Mesenchymal stem cell (in vitro differentiated cells and primary cell): ENCODE data around the gene CACNA1C.

Source experiments
- DNase-seq: peaks from one replicate; pipeline ENCODE4 v3.0.0-alpha.2; 2013
- H2AFZ ChIP-seq: one replicate; pipeline ENCODE4 v1.6.1; 2013; ENCODE audit warnings: low read depth, mild to moderate bottlenecking, control low read depth, inconsistent platforms, low read length, moderate library complexity
- H2AK5ac ChIP-seq: 2 replicates; pipeline ENCODE4 v1.6.1; 2013; ENCODE audit warnings: low read length, moderate library complexity, mild to moderate bottlenecking, inconsistent platforms; ENCODE audit not compliant: severe bottlenecking
- H2BK120ac ChIP-seq: one replicate; pipeline ENCODE4 v1.6.1; 2013; ENCODE audit warnings: low read depth, mild to moderate bottlenecking, inconsistent platforms, low read length, moderate library complexity
- H2BK12ac ChIP-seq, 2 experiments: one replicate each; pipeline ENCODE4 v1.6.1; 2013; ENCODE audit warnings: inconsistent platforms in 2 of 2, low read length in 2 of 2, mild to moderate bottlenecking in 2 of 2, moderate library complexity in 2 of 2, control low read depth in 1 of 2
- H2BK15ac ChIP-seq: one replicate; pipeline ENCODE4 v1.6.1; 2013; ENCODE audit warnings: mild to moderate bottlenecking, low read depth, inconsistent platforms; ENCODE audit not compliant: poor library complexity, severe bottlenecking
- H2BK5ac ChIP-seq: 2 replicates; pipeline ENCODE4 v1.6.1; 2013; ENCODE audit warnings: low read depth, mild to moderate bottlenecking, low read length, control low read depth, inconsistent platforms; ENCODE audit not compliant: poor library complexity, severe bottlenecking
- H3K14ac ChIP-seq, 2 experiments: one replicate each; pipeline ENCODE4 v1.6.1; 2013; ENCODE audit warnings: inconsistent platforms in 2 of 2, low read length in 2 of 2, control low read depth in 1 of 2, mild to moderate bottlenecking in 1 of 2, moderate library complexity in 1 of 2
- H3K18ac ChIP-seq, 2 experiments: one replicate each; pipeline ENCODE4 v1.6.1; 2013; ENCODE audit warnings: inconsistent platforms in 2 of 2, low read length in 2 of 2, control low read depth in 1 of 2, low read depth in 1 of 2, mild to moderate bottlenecking in 1 of 2
- H3K23ac ChIP-seq, 2 experiments: one replicate each; pipeline ENCODE4 v1.6.1; 2013; ENCODE audit warnings: inconsistent platforms in 2 of 2, low read length in 2 of 2, mild to moderate bottlenecking in 2 of 2, moderate library complexity in 2 of 2, control low read depth in 1 of 2
- H3K27ac ChIP-seq: 2 replicates; pipeline ENCODE4 v1.5.1; 2013; ENCODE audit warnings: mild to moderate bottlenecking, moderate library complexity, low read length, control low read depth, inconsistent platforms; ENCODE audit not compliant: poor library complexity, severe bottlenecking
- H3K27me3 ChIP-seq, 2 experiments: 2 replicates each; pipeline versions ENCODE4 v1.6.1 to v1.7.0; 2013; ENCODE audit warnings: low read length in 2 of 2, mild to moderate bottlenecking in 2 of 2, moderate library complexity in 2 of 2, control low read depth in 1 of 2, inconsistent platforms in 1 of 2; ENCODE audit not compliant: control insufficient read depth in 1 of 2, insufficient read depth in 1 of 2
- H3K36me3 ChIP-seq, 2 experiments: 2 replicates each; pipeline versions ENCODE4 v1.6.1 to v1.7.0; 2013; ENCODE audit warnings: low read length in 2 of 2, control low read depth in 1 of 2, inconsistent platforms in 1 of 2, low read depth in 1 of 2, mild to moderate bottlenecking in 1 of 2; ENCODE audit not compliant: insufficient read depth in 2 of 2, control insufficient read depth in 1 of 2
- H3K4ac ChIP-seq, 2 experiments: one replicate each; pipeline ENCODE4 v1.6.1; 2013; ENCODE audit warnings: inconsistent platforms in 2 of 2, low read length in 2 of 2, mild to moderate bottlenecking in 2 of 2, moderate library complexity in 2 of 2, control low read depth in 1 of 2, low read depth in 1 of 2
- H3K4me1 ChIP-seq: 2 replicates; pipeline ENCODE4 v1.6.1; 2013; ENCODE audit warnings: low read depth, low read length, control low read depth; ENCODE audit not compliant: control insufficient read depth, insufficient read depth
- H3K4me2 ChIP-seq: 2 replicates; pipeline ENCODE4 v1.6.1; 2013; ENCODE audit warnings: low read length, mild to moderate bottlenecking, inconsistent platforms; ENCODE audit not compliant: poor library complexity, severe bottlenecking
- H3K4me3 ChIP-seq, 2 experiments: 2 replicates each; pipeline versions ENCODE4 v1.5.1 to v1.7.0; 2013; ENCODE audit warnings: low read length in 2 of 2, mild to moderate bottlenecking in 2 of 2, control low read depth in 1 of 2, low read depth in 1 of 2; ENCODE audit not compliant: insufficient read depth in 1 of 2
- H3K79me1 ChIP-seq: replicated peaks from 2 replicates; pipeline ENCODE4 v1.6.1; 2013; ENCODE audit warnings: mild to moderate bottlenecking, control low read depth, low read length, inconsistent platforms; ENCODE audit not compliant: poor library complexity, severe bottlenecking
- H3K9ac ChIP-seq: 2 replicates; pipeline ENCODE4 v1.7.0; 2013; ENCODE audit warnings: mild to moderate bottlenecking, low read length, moderate library complexity
- H3K9me3 ChIP-seq: 2 replicates; pipeline ENCODE4 v1.7.0; 2013; ENCODE audit warnings: mild to moderate bottlenecking, low read length; ENCODE audit not compliant: control insufficient read depth
- H4K8ac ChIP-seq: one replicate; pipeline ENCODE4 v1.6.1; 2013; ENCODE audit warnings: inconsistent platforms, mild to moderate bottlenecking, low read length, moderate library complexity
- H4K91ac ChIP-seq: one replicate; pipeline ENCODE4 v1.6.1; 2013; ENCODE audit warnings: mild to moderate bottlenecking, low read length, inconsistent platforms
- WGBS: methylation state at CpG from one replicate; pipeline ENCODE4 v1.1.7; 2013; ENCODE audit warnings: mixed read lengths; 5-methylcytosine and 5-hydroxymethylcytosine counted together

Gene CACNA1C

DNA sequence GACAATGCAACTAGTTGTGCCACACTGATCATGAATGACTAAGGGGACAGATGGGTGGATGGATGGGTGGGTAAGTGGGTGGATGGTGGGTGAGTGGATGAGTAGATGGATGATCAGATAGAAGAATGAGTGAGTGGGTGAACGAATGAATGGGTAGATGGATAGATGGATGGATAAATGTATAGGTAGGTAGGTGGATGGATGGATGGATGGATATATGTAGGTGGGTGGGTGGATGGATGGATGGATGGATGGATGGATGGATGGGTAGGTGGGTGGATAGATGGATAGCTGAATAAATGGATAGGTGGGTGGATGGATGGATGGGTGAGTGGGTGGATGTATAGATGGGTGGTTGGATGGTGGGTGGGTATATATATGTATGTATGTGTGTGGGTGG is 393.2 kb downstream of the CACNA1C start:
- whole genome bisulfite sequencing: 76% methylated on average over 1 of the region's 1 CpG
- Histone ChIP-seq H3K9ac (no peak overlapping the region), H3K4ac (no peak overlapping the region), H3K4me1 (no peaks in the 10 kb centered on the region), H3K18ac (no peak overlapping the region), H2AK5ac (no peak overlapping the region), H3K4me2 (no peak overlapping the region), H2AFZ (no peak overlapping the region), H2BK15ac (no peak overlapping the region), H4K91ac (no peak overlapping the region), H3K23ac (no peak overlapping the region), H2BK120ac (no peak overlapping the region), H3K4me3 (no peak overlapping the region), H3K14ac (no peak overlapping the region), H3K9me3 (no peaks in the 10 kb centered on the region), H3K27ac (no peak overlapping the region), H2BK5ac (no peak overlapping the region), H3K79me1 (no peaks in the 10 kb centered on the region), H3K27me3 (peaks cover 0 to 12% of the 10 kb centered on the region in 2 experiments), H3K36me3 (peaks cover 0 to 9% of the 10 kb centered on the region in 2 experiments), H4K8ac (no peak overlapping the region), H2BK12ac (no peak overlapping the region)
- DNase-seq: no peak

DNA sequence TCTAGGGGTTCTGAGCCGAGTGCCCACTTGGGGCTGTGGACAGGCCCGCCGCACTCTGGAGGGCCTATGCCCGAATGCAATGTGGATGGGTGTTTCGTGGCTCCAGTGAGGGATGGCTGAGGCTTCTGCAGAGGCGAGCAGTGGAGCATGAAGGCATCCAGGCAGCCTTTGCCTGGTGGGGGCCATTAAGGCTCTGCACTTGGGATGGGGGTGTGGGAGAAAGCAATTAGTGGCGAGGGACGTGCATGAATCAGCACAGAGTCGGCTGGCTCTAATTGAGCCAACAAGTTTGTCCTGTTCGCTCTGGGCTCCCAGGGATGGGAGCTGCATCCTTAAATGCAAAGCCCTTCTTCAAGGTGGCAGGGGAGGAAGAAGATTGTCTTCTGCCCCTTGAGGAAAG is 395.1 kb downstream of the CACNA1C start:
- H3K14ac ChIP-seq: no peak overlapping the region
- H3K36me3 ChIP-seq: peaks cover 0 to 9% of the 10 kb centered on the region in 2 experiments
- no peak for DNase-seq
- H2AFZ ChIP-seq: no peak overlapping the region
- H2BK12ac ChIP-seq: no peak overlapping the region
- H2AK5ac ChIP-seq: no peak overlapping the region
- H3K4me1 ChIP-seq: no peaks in the 10 kb centered on the region
- no peak overlapping the region for H3K23ac ChIP-seq
- H3K4me2 ChIP-seq: no peak overlapping the region
- WGBS: 76% methylated on average over 10 of the region's 10 CpGs
- no peak overlapping the region for H3K9ac ChIP-seq
- H2BK120ac ChIP-seq: no peak overlapping the region
- H3K18ac ChIP-seq: no peak overlapping the region
- H3K4me3 ChIP-seq: no peak overlapping the region
- H4K91ac ChIP-seq: no peak overlapping the region
- H3K4ac ChIP-seq: no peak overlapping the region
- no peak overlapping the region for H4K8ac ChIP-seq
- peaks cover 0 to 12% of the 10 kb centered on the region in 2 experiments for H3K27me3 ChIP-seq
- H3K79me1 ChIP-seq: no peaks in the 10 kb centered on the region
- no peak overlapping the region for H2BK5ac ChIP-seq
- H3K27ac ChIP-seq: no peak overlapping the region
- no peak overlapping the region for H2BK15ac ChIP-seq
- H3K9me3 ChIP-seq: no peaks in the 10 kb centered on the region

DNA sequence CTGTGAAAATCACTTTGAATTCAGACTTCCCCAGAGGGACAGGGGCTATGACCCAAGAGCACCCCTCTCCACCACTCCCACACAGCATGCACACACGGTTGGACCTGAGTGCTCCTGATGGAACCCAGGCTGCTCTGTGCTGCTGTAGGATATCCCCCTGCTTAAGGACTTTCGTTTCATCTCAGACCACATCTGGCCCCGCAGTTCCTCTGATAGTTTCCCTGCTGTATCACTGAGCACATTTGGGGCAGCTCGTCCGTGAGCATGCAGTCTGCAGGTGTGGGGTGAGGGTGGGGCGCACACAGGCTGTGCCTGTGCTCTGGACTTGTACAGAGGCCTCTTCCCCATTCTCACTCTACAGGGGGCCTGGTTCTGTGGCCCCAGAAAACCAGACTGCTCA is 396.8 kb downstream of the CACNA1C start:
- H2AFZ ChIP-seq: no peak overlapping the region
- no peaks in the 10 kb centered on the region for H3K4me1 ChIP-seq
- H4K91ac ChIP-seq: no peak overlapping the region
- H2AK5ac ChIP-seq: no peak overlapping the region
- no peak overlapping the region for H3K4ac ChIP-seq
- no peak for DNase-seq
- peaks cover 0 to 9% of the 10 kb centered on the region in 2 experiments for H3K36me3 ChIP-seq
- 88% methylated on average over 5 of the region's 6 CpGs for WGBS
- no peak overlapping the region for H3K4me3 ChIP-seq
- H3K23ac ChIP-seq: no peak overlapping the region
- no peaks in the 10 kb centered on the region for H3K9me3 ChIP-seq
- H4K8ac ChIP-seq: no peak overlapping the region
- no peak overlapping the region for H2BK5ac ChIP-seq
- H2BK15ac ChIP-seq: no peak overlapping the region
- no peak overlapping the region for H3K4me2 ChIP-seq
- H2BK12ac ChIP-seq: no peak overlapping the region
- no peak overlapping the region for H3K18ac ChIP-seq
- no peaks in the 10 kb centered on the region for H3K79me1 ChIP-seq
- H3K9ac ChIP-seq: no peak overlapping the region
- H3K14ac ChIP-seq: no peak overlapping the region
- H3K27me3 ChIP-seq: peaks cover 0 to 5% of the 10 kb centered on the region in 2 experiments
- no peak overlapping the region for H3K27ac ChIP-seq
- no peak overlapping the region for H2BK120ac ChIP-seq

DNA sequence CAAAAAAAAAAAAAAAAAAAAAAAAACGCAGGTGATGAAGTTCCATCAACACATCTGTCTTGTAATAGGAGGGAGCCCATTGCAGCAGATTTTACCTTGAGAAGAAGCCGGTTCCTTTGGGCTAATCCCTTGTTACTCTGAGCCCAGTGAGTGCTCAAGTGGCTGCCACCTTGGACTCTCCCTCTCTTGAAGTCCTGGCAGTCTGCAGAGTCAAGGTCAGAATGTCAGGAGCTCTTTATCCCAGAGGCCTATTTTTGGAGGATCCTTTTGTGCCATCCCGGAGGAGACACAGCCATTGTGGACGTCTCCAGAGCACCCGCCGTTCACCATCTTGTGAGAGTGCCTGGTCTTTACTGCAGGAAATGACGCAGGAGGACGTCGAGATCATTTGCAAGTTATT is 397.8 kb downstream of the CACNA1C start:
- Histone ChIP-seq H3K9ac (no peak overlapping the region), H2BK12ac (no peak overlapping the region), H4K8ac (no peak overlapping the region), H3K9me3 (no peaks in the 10 kb centered on the region), H3K4me2 (no peak overlapping the region), H2BK15ac (no peak overlapping the region), H3K4me1 (no peaks in the 10 kb centered on the region), H3K27ac (no peak overlapping the region), H2AK5ac (no peak overlapping the region), H4K91ac (no peak overlapping the region), H2BK5ac (no peak overlapping the region), H3K23ac (no peak overlapping the region), H2AFZ (no peak overlapping the region), H3K18ac (no peak overlapping the region), H3K14ac (peak overlapping the region in 1 of 2 experiments; percentile 46), H3K27me3 (no peaks in the 10 kb centered on the region), H3K36me3 (peaks cover 0 to 9% of the 10 kb centered on the region in 2 experiments), H3K79me1 (no peaks in the 10 kb centered on the region), H3K4me3 (no peak overlapping the region), H2BK120ac (no peak overlapping the region), H3K4ac (no peak overlapping the region)
- 68% methylated on average over 9 of the region's 9 CpGs for WGBS
- DNase-seq: no peak
